Endothelial cell of umbilical vein (primary cell): ENCODE data around the gene UBR4. TPM values are rescaled to one million over a fixed set of nuclear protein-coding genes. Genes with fewer than 3 reads are reported as not detected.

Source experiments
- BruUV-seq: library from RNA; stranded (reverse); fragments of 400-500 nt; replicated peaks from 2 replicates; lab custom pipeline; 2021; lab: Mats Ljungman, UMichigan
- CTCF ChIA-PET: fragments of 300-600, 350-600 bp; sonication (Branson Sonifier 250); formaldehyde crosslinking; loops from one replicate; lab custom pipeline; 2021; ENCODE audit warnings: antibody characterized with exemption, inconsistent platforms; lab: Charles Lee
- POLR2A ChIA-PET: fragments of 300-600, 350-600 bp; sonication (Branson Sonifier 250); formaldehyde crosslinking; loops from one replicate; lab custom pipeline; 2021; ENCODE audit warnings: antibody characterized with exemption, inconsistent platforms; lab: Charles Lee
- DNase-seq: peaks from one replicate; pipeline ENCODE4 v3.0.0-alpha.2; 2011; ENCODE audit warnings: low read depth, low spot score
- FAIRE-seq: peaks from 2 replicates; lab custom pipeline; 2011; peaks lifted over from hg19 to GRCh38; lab: Jason Lieb, UNC
- H2AFZ ChIP-seq: 2 replicates; pipeline ENCODE4 v1.6.0; 2012; ENCODE audit warnings: low read depth, low read length, control low read depth, inconsistent platforms
- H3K27ac ChIP-seq: 2 replicates; pipeline ENCODE4 v1.5.1; 2011; ENCODE audit warnings: low read depth, mild to moderate bottlenecking, control low read depth, low read length, moderate library complexity; ENCODE audit not compliant: insufficient read depth
- H3K27me3 ChIP-seq, 2 experiments: 2 replicates each; pipeline versions ENCODE4 v1.6.0 to v1.6.1; 2011; ENCODE audit warnings: low read length in 2 of 2, mixed read lengths in 1 of 2; ENCODE audit not compliant: control insufficient read depth in 2 of 2, insufficient read depth in 2 of 2
- H3K36me3 ChIP-seq, 2 experiments: 2 replicates in 1 of 2; 3 replicates in 1 of 2; pipeline ENCODE4 v1.5.1; 2011; ENCODE audit warnings: low read length in 2 of 2, mild to moderate bottlenecking in 1 of 2, moderate library complexity in 1 of 2; ENCODE audit not compliant: control insufficient read depth in 2 of 2, insufficient read depth in 2 of 2; ENCODE audit errors: extremely low read depth in 1 of 2
- H3K4me1 ChIP-seq: 3 replicates; pipeline ENCODE4 v1.5.1; 2011; ENCODE audit warnings: mild to moderate bottlenecking, low read length; ENCODE audit not compliant: control insufficient read depth, insufficient read depth; ENCODE audit errors: extremely low read depth
- H3K4me2 ChIP-seq: 2 replicates; pipeline ENCODE4 v1.6.1; 2011; ENCODE audit warnings: low read length, control low read depth, mixed read lengths; ENCODE audit not compliant: insufficient read depth
- H3K4me3 ChIP-seq, 3 experiments: fragments of 200-600 bp in 1 of 3; sonication (generic), shearing (Covaris generic) in 1 of 3; replicated peaks in 1 of 3; 2 replicates each; pipeline ENCODE4 v1.5.1; 2011 to 2016; ENCODE audit warnings: control low read depth in 3 of 3, low read length in 3 of 3, mild to moderate bottlenecking in 2 of 3, inconsistent platforms in 1 of 3, low read depth in 1 of 3, moderate library complexity in 1 of 3; ENCODE audit not compliant: insufficient read depth in 1 of 3
- H3K79me2 ChIP-seq: 2 replicates; pipeline ENCODE4 v1.6.0; 2012; ENCODE audit warnings: low read length, inconsistent platforms; ENCODE audit not compliant: control insufficient read depth, insufficient read depth
- H3K9ac ChIP-seq: replicated peaks from 2 replicates; pipeline ENCODE3; 2011; ENCODE audit warnings: low read length, control low read depth; ENCODE audit not compliant: insufficient read depth; ENCODE audit errors: extremely low read depth
- H3K9me1 ChIP-seq: replicated peaks from 3 replicates; pipeline ENCODE4 v1.6.0; 2011; ENCODE audit warnings: mild to moderate bottlenecking, low read length; ENCODE audit not compliant: control insufficient read depth, insufficient read depth; ENCODE audit errors: extremely low read depth
- H3K9me3 ChIP-seq: replicated peaks from 2 replicates; pipeline ENCODE4 v1.5.1; 2012; ENCODE audit warnings: low read length, inconsistent platforms; ENCODE audit not compliant: control insufficient read depth, insufficient read depth
- H4K20me1 ChIP-seq: replicated peaks from 2 replicates; pipeline ENCODE3; 2011; ENCODE audit warnings: mild to moderate bottlenecking, low read length; ENCODE audit not compliant: control insufficient read depth, insufficient read depth; ENCODE audit errors: extremely low read depth
- EZH2 ChIP-seq: IDR thresholded peaks from 2 replicates; pipeline ENCODE4 v1.6.1; 2012; ENCODE audit warnings: borderline replicate concordance, low read depth, mild to moderate bottlenecking, moderate library complexity, low read length, inconsistent platforms; ENCODE audit not compliant: severe bottlenecking
- FOS ChIP-seq: IDR thresholded peaks from 2 replicates; pipeline ENCODE4 v1.6.1; 2011; ENCODE audit warnings: mild to moderate bottlenecking, low read length, moderate library complexity, borderline replicate concordance; ENCODE audit not compliant: insufficient read depth
- GATA2 ChIP-seq: IDR thresholded peaks from 2 replicates; pipeline ENCODE4 v1.7.0; 2011; ENCODE audit warnings: low read depth, mild to moderate bottlenecking, moderate library complexity, mixed read lengths, low read length; ENCODE audit not compliant: insufficient read length, insufficient read depth
- JUN ChIP-seq: IDR thresholded peaks from 2 replicates; pipeline ENCODE4 v1.6.1; 2011; ENCODE audit warnings: borderline replicate concordance, low read depth; ENCODE audit not compliant: insufficient read length, insufficient read depth
- MAX ChIP-seq: IDR thresholded peaks from 2 replicates; pipeline ENCODE4 v1.6.1; 2011; ENCODE audit not compliant: insufficient read depth, insufficient read length
- MYC ChIP-seq: IDR thresholded peaks from one replicate; pipeline ENCODE4 v1.6.1; 2011; ENCODE audit warnings: mild to moderate bottlenecking, low read depth, low read length
- POLR2A ChIP-seq: IDR thresholded peaks from 2 replicates; pipeline ENCODE4 v1.6.1; 2012; ENCODE audit warnings: low read depth, mild to moderate bottlenecking, control low read depth, low read length
- POLR2AphosphoS5 ChIP-seq: IDR thresholded peaks from 2 replicates; pipeline ENCODE4 v1.6.1; 2012; ENCODE audit warnings: low read depth, mild to moderate bottlenecking, control low read depth, low read length, moderate library complexity; ENCODE audit not compliant: insufficient read depth
- dilution Hi-C: fragments of 300-500 bp; cut with MboI; formaldehyde crosslinking; loops from one replicate; pipeline ENCODE4 v1.15.0; 2019; ENCODE audit warnings: low sequenced_read_pairs; ENCODE audit not compliant: extremely low pct_ligation_motif_present
- intact Hi-C: fragments of 100-400 bp; cut with micrococcal nuclease; formaldehyde crosslinking; loops from one replicate; pipeline ENCODE4 v1.10.0; 2022
- polyA plus RNA-seq, 4 experiments: library from polyadenylated mRNA; depleted of rRNA in 3 of 4; stranded (reverse) in 3 of 4; unstranded in 1 of 4; fragments of >200 nt; gene quantifications; 2 replicates each; pipeline versions ENCODE4 v1.2.1 to v1.2.3, GENCODE V29; 2011 to 2012; ENCODE audit warnings: missing spikeins in 1 of 4
- total RNA-seq: library from RNA; stranded (reverse); gene quantifications from 2 replicates; pipeline ENCODE4 v1.2.3, GENCODE V29; 2021
- TF ChIP-seq, protein P1 (sequence below), 2 donors: IDR thresholded peaks; 1 replicate in 1 of 2; 2 replicates in 1 of 2; pipeline ENCODE4 v1.5.1; 2011; ENCODE audit warnings: low read length in 2 of 2, mild to moderate bottlenecking in 2 of 2, moderate library complexity in 2 of 2, control low read depth in 1 of 2, inconsistent platforms in 1 of 2, low read depth in 1 of 2; ENCODE audit not compliant: insufficient read depth in 1 of 2; ENCODE audit errors: extremely low read depth in 1 of 2

Gene UBR4
- total and polyA plus RNA-seq, 2 donors (not counting 3 experiments of a cell fraction or from before 2014, with no cell fraction given) = 125 to 150 TPM

DNA sequence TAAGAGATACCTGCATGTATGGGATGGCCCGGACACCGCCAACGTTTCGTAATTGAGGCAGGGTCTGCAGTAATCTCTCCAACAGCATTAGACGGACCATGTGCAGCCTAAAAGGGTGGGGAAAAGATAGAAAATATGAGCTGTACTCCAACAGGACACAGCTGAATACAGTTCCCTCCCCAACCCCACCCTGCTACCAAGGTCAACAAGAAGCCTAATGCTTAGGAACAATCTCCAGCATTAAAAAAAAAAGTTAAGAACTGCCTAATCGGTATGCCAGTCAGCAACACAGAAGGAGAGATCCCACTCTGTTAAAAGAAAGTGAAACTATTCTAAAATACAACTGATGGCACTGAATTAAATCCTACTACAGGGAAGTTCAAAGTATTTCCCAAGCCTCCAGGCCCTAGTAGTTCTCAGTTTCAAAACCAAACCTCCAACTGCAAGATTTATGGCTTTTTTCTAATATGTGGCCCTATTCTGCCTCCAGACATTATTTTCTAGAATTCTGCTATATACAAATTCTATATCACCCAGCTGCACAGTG, 81.0 kb downstream of the UBR4 start:
- Histone ChIP-seq H3K79me2 (no peaks in the 10 kb centered on the region), H3K9me3 (no peaks in the 10 kb centered on the region), H4K20me1 (no peaks in the 10 kb centered on the region), H3K4me3 (no peak overlapping the region), H3K27me3 (no peaks in the 10 kb centered on the region), H2AFZ (no peak overlapping the region), H3K4me1 (no peaks in the 10 kb centered on the region), H3K27ac (no peak overlapping the region), H3K36me3 (peaks cover 55% of the 10 kb centered on the region in 2 experiments), H3K9me1 (no peaks in the 10 kb centered on the region), H3K4me2 (no peak overlapping the region), H3K9ac (no peak overlapping the region)
- intact Hi-C loops (no loop called here), dilution Hi-C loops (no loop called here)
- no peak for FAIRE-seq
- TF ChIP-seq JUN (no peak), POLR2A (no peak), POLR2AphosphoS5 (no peak)
- no peak for DNase-seq
- no TSS peak for BruUV-seq
- POLR2A ChIA-PET = no interaction called here
- CTCF ChIA-PET = interaction anchor here (1.0 to 1.1 kb wide), 2 partner anchors 37 to 72 kb away, joined by 3 to 6 read pairs; no protein-coding TSS in a partner anchor

DNA sequence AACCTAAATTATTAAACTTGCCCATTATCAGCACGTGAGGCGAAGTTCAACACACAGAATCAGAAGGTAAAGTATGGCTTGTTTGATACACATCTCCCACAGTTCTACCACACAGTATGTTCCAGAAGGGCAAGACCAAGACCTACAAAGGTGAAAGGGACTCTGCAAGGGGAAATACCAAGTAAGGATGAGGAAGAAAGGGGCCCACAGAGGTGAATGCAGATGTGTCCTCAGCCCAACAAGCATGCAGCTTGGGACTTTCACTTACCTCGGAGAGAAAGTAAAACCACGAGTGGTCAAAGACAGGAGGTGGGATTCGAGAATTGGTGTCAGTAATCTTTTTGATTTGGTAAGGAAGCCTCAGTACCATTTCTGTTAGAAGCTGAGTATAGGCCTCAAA, 85.8 kb downstream of the UBR4 start:
- Histone ChIP-seq H3K9ac (no peak overlapping the region), H3K36me3 (peaks cover 66 to 83% of the 10 kb centered on the region in 2 experiments), H3K79me2 (no peaks in the 10 kb centered on the region), H3K4me3 (no peak overlapping the region), H3K27me3 (no peaks in the 10 kb centered on the region), H2AFZ (no peak overlapping the region), H3K4me1 (no peaks in the 10 kb centered on the region), H3K9me1 (no peaks in the 10 kb centered on the region), H3K4me2 (no peak overlapping the region), H4K20me1 (no peaks in the 10 kb centered on the region), H3K9me3 (no peaks in the 10 kb centered on the region), H3K27ac (no peak overlapping the region)
- DNase-seq (no peak), FAIRE-seq (no peak)
- CTCF ChIA-PET = interaction anchor here (1.4 kb wide), 1 partner anchor 10 kb away, joined by 3 read pairs; no protein-coding TSS in a partner anchor
- intact Hi-C loops = loop anchor here (5.0 kb wide), 1 partner anchor 33 kb away; no protein-coding TSS in a partner anchor
- no peak for TF ChIP-seq FOS
- TF ChIP-seq JUN = no peak
- TF ChIP-seq POLR2AphosphoS5 = no peak
- no peak for TF ChIP-seq GATA2
- TF ChIP-seq MYC = no peak
- no peak for TF ChIP-seq MAX
- no peak for TF ChIP-seq POLR2A
- TF ChIP-seq EZH2 = no peak
- TF ChIP-seq, protein P1, sequence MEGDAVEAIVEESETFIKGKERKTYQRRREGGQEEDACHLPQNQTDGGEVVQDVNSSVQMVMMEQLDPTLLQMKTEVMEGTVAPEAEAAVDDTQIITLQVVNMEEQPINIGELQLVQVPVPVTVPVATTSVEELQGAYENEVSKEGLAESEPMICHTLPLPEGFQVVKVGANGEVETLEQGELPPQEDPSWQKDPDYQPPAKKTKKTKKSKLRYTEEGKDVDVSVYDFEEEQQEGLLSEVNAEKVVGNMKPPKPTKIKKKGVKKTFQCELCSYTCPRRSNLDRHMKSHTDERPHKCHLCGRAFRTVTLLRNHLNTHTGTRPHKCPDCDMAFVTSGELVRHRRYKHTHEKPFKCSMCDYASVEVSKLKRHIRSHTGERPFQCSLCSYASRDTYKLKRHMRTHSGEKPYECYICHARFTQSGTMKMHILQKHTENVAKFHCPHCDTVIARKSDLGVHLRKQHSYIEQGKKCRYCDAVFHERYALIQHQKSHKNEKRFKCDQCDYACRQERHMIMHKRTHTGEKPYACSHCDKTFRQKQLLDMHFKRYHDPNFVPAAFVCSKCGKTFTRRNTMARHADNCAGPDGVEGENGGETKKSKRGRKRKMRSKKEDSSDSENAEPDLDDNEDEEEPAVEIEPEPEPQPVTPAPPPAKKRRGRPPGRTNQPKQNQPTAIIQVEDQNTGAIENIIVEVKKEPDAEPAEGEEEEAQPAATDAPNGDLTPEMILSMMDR (IDR thresholded peaks at IDR 0.05; ENCODE audit: extremely low read depth in 1 of 2, insufficient read depth in 1 of 2, low read depth in 1 of 2, low read length in 2 of 2) = no peak
- dilution Hi-C loops = no loop called here
- BruUV-seq = no TSS peak
- POLR2A ChIA-PET = no interaction called here
